GM18907 (cell line): ENCODE results near the gene ENGASE.

Experiments used
- ATAC-seq: cut with Tn5 transposase; IDR thresholded peaks from one replicate; pipeline ENCODE4 v1.9.1; 2021; ENCODE audit warnings: mild to moderate bottlenecking, moderate library complexity; ENCODE audit not compliant: unreplicated experiment

The ENGASE gene

GRCh38 chr17:79078476-79079190 is 4.0 kb downstream of the ENGASE start:
- ATAC-seq: no peak

- no peak for ATAC-seq
Observed at GRCh38 chr17:79079421-79080200, 5.0 kb downstream of the ENGASE start.

- ATAC-seq: no peak
Observed at GRCh38 chr17:79080349-79080748, 5.7 kb downstream of the ENGASE start.

GRCh38 chr17:79080761-79081290 is 6.2 kb downstream of the ENGASE start:
- ATAC-seq: no peak

GRCh38 chr17:79081571-79082276 is 7.1 kb downstream of the ENGASE start:
- no peak for ATAC-seq

- no peak for ATAC-seq
Observed at GRCh38 chr17:79082311-79083190, 7.9 kb downstream of the ENGASE start.

- no peak for ATAC-seq
Observed at GRCh38 chr17:79083191-79083971, 8.8 kb downstream of the ENGASE start.

- no peak for ATAC-seq
Observed at GRCh38 chr17:79084291-79085153, 9.9 kb downstream of the ENGASE start.

GRCh38 chr17:79085154-79085920 is 10.7 kb downstream of the ENGASE start:
- ATAC-seq: no peak

- ATAC-seq: no peak
Observed at GRCh38 chr17:79085921-79086551, 11.4 kb downstream of the ENGASE start.

- ATAC-seq: no peak
Observed at GRCh38 chr17:79086609-79087427, 12.2 kb downstream of the ENGASE start.

- no peak for ATAC-seq
Observed at GRCh38 chr17:79087428-79088143, 13.0 kb downstream of the ENGASE start.

- no peak for ATAC-seq
Observed at GRCh38 chr17:79088247-79088996, 13.8 kb downstream of the ENGASE start.

- no peak for ATAC-seq
Observed at GRCh38 chr17:79088997-79089328, 14.3 kb downstream of the ENGASE start.

GRCh38 chr17:79089720-79090442 is 15.3 kb downstream of the ENGASE start:
- no peak for ATAC-seq
